Ishikawa (cell line): Measurements from ENCODE around the gene ZNF860.

Source experiments
- CEBPB ChIP-seq: IDR thresholded peaks from 2 replicates; pipeline ENCODE4 v1.6.1; 2012
- CREB1 ChIP-seq: IDR thresholded peaks from 2 replicates; pipeline ENCODE4 v1.6.1; 2012; ENCODE audit warnings: low read depth
- EGR1 ChIP-seq: IDR thresholded peaks from 2 replicates; pipeline ENCODE4 v1.6.1; 2012
- EP300 ChIP-seq: IDR thresholded peaks from 2 replicates; pipeline ENCODE4 v1.6.1; 2012; ENCODE audit warnings: borderline replicate concordance
- FOXM1 ChIP-seq: IDR thresholded peaks from 2 replicates; pipeline ENCODE4 v1.6.1; 2012; ENCODE audit warnings: low read depth, borderline replicate concordance
- NFIC ChIP-seq: IDR thresholded peaks from 2 replicates; pipeline ENCODE4 v1.6.1; 2012
- RAD21 ChIP-seq: IDR thresholded peaks from 2 replicates; pipeline ENCODE4 v1.6.1; 2012; ENCODE audit warnings: low read depth
- TAF1 ChIP-seq: IDR thresholded peaks from 2 replicates; pipeline ENCODE4 v1.6.1; 2012; ENCODE audit warnings: low read depth, mild to moderate bottlenecking
- TCF12 ChIP-seq: IDR thresholded peaks from 2 replicates; pipeline ENCODE4 v1.6.1; 2012; ENCODE audit warnings: low read depth
- TEAD4 ChIP-seq: IDR thresholded peaks from 2 replicates; pipeline ENCODE4 v1.6.1; 2012
- YY1 ChIP-seq: IDR thresholded peaks from 2 replicates; pipeline ENCODE4 v1.6.1; 2012; ENCODE audit warnings: low read depth
- ZBTB7A ChIP-seq: IDR thresholded peaks from 2 replicates; pipeline ENCODE4 v1.6.1; 2012; ENCODE audit warnings: low read depth
- TF ChIP-seq, protein P1 (sequence below): IDR thresholded peaks from 2 replicates; pipeline ENCODE4 v1.6.1; 2012
- TF ChIP-seq, protein P2 (sequence below): IDR thresholded peaks from 2 replicates; pipeline ENCODE4 v1.6.1; 2012
- TF ChIP-seq, protein P3 (sequence below): IDR thresholded peaks from 2 replicates; pipeline ENCODE4 v1.6.1; 2012; ENCODE audit warnings: low read depth, mild to moderate bottlenecking

ZNF860 gene

DNA sequence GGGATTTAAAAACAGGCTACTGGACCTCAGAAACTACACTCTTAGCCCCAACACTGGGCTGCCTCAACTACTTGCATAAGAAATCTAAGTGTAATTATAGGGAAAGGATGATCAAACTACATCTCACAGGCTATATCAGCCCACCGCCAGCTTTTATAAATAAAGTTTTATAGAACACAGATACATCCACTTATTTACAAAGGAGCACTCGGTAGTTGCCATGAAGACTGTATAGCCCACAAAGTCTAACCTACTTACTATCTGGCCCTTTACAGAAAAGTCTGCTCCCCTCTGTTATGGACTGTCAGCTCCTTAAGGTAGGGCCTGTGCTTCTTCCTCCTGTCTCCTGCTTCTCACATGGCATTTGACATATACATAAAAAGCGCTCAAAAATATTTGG is 9.9 kb upstream of the ZNF860 start:
- TF ChIP-seq, protein P1, sequence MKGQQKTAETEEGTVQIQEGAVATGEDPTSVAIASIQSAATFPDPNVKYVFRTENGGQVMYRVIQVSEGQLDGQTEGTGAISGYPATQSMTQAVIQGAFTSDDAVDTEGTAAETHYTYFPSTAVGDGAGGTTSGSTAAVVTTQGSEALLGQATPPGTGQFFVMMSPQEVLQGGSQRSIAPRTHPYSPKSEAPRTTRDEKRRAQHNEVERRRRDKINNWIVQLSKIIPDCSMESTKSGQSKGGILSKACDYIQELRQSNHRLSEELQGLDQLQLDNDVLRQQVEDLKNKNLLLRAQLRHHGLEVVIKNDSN, result no peak
- TF ChIP-seq EP300 (no peak), NFIC (no peak), RAD21 (no peak), TAF1 (no peak), FOXM1 (no peak), CEBPB (no peak), TEAD4 (no peak), TCF12 (no peak), YY1 (no peak), EGR1 (no peak), CREB1 (no peak), ZBTB7A (no peak)
- TF ChIP-seq, protein P2, sequence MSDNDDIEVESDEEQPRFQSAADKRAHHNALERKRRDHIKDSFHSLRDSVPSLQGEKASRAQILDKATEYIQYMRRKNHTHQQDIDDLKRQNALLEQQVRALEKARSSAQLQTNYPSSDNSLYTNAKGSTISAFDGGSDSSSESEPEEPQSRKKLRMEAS, result no peak
- TF ChIP-seq, protein P3, sequence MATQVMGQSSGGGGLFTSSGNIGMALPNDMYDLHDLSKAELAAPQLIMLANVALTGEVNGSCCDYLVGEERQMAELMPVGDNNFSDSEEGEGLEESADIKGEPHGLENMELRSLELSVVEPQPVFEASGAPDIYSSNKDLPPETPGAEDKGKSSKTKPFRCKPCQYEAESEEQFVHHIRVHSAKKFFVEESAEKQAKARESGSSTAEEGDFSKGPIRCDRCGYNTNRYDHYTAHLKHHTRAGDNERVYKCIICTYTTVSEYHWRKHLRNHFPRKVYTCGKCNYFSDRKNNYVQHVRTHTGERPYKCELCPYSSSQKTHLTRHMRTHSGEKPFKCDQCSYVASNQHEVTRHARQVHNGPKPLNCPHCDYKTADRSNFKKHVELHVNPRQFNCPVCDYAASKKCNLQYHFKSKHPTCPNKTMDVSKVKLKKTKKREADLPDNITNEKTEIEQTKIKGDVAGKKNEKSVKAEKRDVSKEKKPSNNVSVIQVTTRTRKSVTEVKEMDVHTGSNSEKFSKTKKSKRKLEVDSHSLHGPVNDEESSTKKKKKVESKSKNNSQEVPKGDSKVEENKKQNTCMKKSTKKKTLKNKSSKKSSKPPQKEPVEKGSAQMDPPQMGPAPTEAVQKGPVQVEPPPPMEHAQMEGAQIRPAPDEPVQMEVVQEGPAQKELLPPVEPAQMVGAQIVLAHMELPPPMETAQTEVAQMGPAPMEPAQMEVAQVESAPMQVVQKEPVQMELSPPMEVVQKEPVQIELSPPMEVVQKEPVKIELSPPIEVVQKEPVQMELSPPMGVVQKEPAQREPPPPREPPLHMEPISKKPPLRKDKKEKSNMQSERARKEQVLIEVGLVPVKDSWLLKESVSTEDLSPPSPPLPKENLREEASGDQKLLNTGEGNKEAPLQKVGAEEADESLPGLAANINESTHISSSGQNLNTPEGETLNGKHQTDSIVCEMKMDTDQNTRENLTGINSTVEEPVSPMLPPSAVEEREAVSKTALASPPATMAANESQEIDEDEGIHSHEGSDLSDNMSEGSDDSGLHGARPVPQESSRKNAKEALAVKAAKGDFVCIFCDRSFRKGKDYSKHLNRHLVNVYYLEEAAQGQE, result no peak

DNA sequence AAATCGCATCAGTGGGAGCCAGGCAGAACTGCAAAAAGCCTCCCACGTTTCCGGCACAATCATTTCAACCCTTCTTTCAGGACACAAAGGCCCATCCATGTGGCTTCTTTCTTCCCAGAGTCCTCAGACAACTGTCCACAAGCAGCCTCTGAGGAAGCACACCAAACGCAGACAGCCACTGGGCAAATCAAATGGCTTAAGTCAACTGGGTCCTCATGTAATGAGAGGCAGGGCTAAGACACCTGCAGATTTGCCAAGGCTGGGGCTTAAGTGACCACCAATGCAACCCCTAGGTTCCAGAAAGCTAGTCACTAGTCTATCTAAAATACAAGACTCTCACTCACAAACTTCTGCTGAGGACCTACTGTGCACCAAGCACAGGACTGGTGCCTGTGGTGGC is 8.5 kb upstream of the ZNF860 start:
- TF ChIP-seq CEBPB (no peak), CREB1 (no peak), TEAD4 (no peak), RAD21 (no peak), TAF1 (no peak), ZBTB7A (no peak), FOXM1 (no peak), EGR1 (no peak), NFIC (no peak)
- TF ChIP-seq, protein P1, result no peak
- TF ChIP-seq, protein P2, result no peak

DNA sequence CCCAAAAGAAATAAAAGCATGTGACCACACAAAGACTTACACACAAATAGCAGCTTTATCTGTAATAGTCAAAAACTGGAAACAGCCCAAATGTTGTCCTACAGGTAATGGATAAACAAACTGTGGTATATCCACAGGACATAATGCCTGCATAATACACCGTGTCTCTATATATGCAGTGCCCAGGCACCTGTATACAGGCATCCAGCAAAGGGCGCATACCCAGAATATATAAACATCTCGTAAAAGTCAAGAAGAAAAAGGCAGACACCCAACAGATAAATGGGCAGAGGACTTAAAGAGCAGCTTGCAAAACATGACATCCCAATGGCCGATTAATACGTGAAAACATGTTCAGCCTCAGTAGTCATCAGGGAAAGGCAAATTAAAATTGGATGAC is 7.7 kb upstream of the ZNF860 start:
- TF ChIP-seq, protein P2, result no peak
- TF ChIP-seq, protein P1, result no peak
- TF ChIP-seq TAF1 (no peak), RAD21 (no peak)

DNA sequence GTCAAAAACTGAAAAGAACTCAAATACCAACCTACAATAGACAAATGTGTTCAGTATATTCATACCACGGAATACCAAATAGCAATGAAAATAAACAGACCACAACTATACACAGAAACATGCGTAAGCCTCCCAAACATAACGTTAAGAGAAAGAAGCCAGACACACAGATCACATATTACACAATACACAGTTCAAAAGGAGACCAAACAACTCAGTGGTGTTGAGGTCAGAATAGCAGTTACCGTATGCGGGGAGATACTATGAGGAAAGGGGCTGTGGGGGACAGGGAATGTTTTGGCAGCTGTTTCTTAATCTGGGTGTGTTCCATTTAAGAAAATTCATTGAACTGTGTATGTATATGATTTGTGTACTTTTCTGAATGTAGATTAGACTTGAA is 7.1 kb upstream of the ZNF860 start:
- TF ChIP-seq TCF12, result no peak
- TF ChIP-seq EP300, result no peak
- no peak for TF ChIP-seq CEBPB
- no peak for TF ChIP-seq RAD21

DNA sequence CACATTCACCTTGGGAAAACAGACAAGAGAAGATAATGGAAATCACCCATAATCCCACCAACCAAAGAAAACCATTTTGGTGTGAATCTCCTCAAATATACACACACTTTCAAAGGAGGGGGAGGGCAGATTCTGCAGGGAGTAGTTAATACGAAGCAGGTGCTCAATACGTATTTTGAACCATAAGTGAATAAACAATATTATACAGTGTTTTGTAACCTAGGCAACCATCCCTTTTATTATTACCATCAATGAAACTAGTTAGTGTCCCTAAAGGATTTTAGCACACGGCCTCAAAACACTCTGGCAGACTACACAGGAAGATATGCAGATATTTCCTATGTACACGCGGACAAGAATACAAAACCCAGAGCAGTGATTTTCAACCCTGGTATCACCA is 6.6 kb upstream of the ZNF860 start:
- TF ChIP-seq RAD21, result no peak
- no peak for TF ChIP-seq EP300
- TF ChIP-seq, protein P3, result no peak
- TF ChIP-seq, protein P1, result no peak
- no peak for TF ChIP-seq NFIC
- TF ChIP-seq TEAD4, result no peak
- TF ChIP-seq, protein P2, result no peak
- TF ChIP-seq TAF1, result no peak
- TF ChIP-seq ZBTB7A, result no peak
- no peak for TF ChIP-seq CREB1
- TF ChIP-seq FOXM1, result no peak
- TF ChIP-seq EGR1, result no peak
- TF ChIP-seq TCF12, result no peak
- no peak for TF ChIP-seq CEBPB
- TF ChIP-seq YY1, result no peak
